B cell (primary cell): ENCODE measurements around the gene MARCHF4.

Experiments
- CTCF ChIP-seq: fragments of 200-600 bp; IDR thresholded peaks from one replicate; pipeline ENCODE4 v1.8.0; 2022; ENCODE audit warnings: antibody characterized with exemption, mild to moderate bottlenecking
- EZH2 ChIP-seq: IDR thresholded peaks from 2 replicates; pipeline ENCODE4 v1.6.1; 2012; ENCODE audit warnings: borderline replicate concordance, low read depth, mild to moderate bottlenecking, moderate library complexity, low read length; ENCODE audit not compliant: insufficient read depth, poor library complexity, severe bottlenecking

- TF ChIP-seq CTCF (no peak), EZH2 (no peak)
Observed at GRCh38 chr2:216416571-216417307, 44.5 kb upstream of the MARCHF4 start.
